GM12801 (cell line): ENCODE measurements around the gene NCEH1.

Experiments
- TF ChIP-seq, protein P1 (sequence below): IDR thresholded peaks from one replicate; pipeline ENCODE4 v1.5.1; 2011; ENCODE audit warnings: control low read depth; ENCODE audit not compliant: insufficient read length; ENCODE audit errors: extremely low read depth

Gene NCEH1

DNA sequence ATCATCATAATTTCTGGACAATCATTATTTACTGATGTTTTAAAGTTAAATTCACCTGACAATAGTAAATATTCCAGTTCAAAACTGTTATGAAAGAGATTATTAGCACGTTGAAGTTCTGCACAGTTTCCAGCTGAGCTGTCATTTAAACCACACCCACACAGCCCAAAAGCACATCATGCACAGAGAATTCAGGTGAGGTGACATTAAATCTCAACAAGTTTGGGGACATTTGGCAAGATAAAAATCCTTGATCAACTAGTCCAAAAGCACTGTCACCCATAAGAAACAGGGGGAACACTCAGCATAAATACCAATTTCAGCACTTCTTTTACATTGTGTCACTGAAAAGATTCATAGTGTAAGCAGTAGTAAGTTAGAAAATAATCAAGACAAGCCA is 6.9 kb downstream of the NCEH1 start:
- TF ChIP-seq, protein P1, sequence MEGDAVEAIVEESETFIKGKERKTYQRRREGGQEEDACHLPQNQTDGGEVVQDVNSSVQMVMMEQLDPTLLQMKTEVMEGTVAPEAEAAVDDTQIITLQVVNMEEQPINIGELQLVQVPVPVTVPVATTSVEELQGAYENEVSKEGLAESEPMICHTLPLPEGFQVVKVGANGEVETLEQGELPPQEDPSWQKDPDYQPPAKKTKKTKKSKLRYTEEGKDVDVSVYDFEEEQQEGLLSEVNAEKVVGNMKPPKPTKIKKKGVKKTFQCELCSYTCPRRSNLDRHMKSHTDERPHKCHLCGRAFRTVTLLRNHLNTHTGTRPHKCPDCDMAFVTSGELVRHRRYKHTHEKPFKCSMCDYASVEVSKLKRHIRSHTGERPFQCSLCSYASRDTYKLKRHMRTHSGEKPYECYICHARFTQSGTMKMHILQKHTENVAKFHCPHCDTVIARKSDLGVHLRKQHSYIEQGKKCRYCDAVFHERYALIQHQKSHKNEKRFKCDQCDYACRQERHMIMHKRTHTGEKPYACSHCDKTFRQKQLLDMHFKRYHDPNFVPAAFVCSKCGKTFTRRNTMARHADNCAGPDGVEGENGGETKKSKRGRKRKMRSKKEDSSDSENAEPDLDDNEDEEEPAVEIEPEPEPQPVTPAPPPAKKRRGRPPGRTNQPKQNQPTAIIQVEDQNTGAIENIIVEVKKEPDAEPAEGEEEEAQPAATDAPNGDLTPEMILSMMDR, result no peak

DNA sequence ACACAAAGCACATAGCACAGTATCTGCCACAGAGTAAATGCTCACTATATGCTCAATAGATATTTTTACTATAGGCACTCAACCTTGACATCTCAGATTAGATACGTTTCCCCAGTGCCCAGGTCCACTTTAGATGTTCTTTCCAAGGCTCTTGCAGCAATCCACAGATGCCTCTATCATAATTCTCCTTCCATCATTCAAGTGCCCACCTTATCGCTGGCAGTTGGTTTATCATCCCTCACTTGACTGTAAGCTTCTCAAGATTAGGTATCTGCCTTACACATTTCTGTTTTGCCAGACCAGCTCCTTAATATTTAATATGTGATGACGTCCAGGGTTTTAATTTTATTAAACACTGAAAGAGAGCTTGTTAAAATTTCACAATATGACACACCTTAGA is 8.6 kb downstream of the NCEH1 start:
- TF ChIP-seq, protein P1, result no peak

DNA sequence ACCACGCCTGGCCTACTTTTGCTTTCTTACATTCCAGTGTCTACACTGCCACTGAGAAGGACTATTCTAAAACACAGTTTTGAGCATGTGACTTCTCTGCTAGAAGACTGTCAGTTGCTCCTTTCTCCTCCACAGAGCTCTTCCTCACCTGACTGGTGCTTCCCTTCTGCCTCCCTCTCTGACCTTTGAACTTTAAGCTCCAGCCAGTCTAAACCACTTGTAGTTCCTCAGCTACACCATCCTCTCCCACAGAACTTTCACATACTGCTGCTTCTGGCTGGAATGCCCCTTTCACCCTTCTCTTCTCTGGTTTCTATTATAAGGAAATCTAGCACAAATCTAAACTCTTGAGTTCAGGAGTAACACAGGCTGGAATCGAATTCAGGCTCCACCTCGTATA is 9.1 kb downstream of the NCEH1 start:
- TF ChIP-seq, protein P1, result no peak

DNA sequence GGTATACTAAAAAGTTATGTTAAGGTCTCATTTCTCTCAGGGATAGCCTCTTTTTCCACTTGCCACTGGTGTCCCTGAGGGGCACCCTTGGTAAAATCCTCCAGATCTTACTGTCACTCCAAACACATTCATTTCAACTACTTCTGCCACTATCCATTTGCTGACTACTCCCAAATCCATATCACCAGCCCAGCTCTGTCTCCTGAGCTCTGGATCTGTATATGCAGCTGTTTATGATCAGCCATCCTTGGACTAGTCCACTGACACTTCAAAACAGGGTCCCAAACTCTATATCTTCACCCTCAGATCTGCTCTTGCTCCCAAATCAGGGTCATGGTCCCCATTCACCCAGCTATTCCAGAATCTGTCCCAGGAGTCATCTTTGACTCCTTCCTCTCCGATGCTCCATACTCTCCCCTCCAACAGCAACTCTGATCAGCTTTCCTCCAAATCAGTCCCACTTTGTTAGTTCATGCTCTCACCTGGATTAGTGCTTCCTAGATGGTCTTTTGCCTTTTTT is 9.9 kb downstream of the NCEH1 start:
- TF ChIP-seq, protein P1, result no peak

DNA sequence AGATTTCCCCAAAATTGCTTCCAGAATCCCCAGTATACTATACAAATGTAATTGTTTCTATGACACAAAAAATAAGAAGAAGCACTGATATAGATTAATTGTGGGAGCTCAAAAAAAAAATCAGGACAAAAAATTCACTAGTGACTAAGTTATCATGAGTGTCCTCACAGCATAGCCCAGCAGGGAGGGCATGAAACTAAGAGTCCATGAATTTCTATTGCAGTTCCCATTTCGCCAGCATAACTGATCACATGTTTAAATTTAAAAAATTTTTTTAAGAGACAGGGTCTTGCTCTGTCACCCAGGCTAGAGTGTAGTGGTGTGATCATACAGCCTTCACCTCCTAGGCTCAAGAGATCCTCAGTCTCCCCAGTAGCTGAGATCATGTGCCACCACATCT is 10.6 kb downstream of the NCEH1 start:
- TF ChIP-seq, protein P1, result no peak

DNA sequence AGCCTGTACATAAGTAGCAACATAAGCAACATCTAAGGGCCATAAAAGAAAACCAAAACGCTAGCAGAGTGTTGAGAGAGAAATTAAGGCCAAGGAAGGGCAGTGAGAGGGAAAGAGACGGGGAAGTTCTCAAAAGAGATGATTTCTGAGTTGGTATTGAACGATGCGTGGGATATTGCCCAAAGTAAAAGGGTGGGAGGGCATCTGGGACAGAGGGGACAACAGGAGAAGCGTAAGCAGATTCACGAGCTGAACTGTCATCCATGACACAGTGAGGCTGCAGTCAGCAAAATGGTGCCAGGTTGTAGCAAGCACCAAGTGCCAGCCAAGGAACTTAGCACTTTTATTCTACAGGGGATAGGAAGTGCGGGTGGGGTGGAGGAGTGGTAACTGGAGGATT is 11.8 kb downstream of the NCEH1 start:
- TF ChIP-seq, protein P1, result no peak

DNA sequence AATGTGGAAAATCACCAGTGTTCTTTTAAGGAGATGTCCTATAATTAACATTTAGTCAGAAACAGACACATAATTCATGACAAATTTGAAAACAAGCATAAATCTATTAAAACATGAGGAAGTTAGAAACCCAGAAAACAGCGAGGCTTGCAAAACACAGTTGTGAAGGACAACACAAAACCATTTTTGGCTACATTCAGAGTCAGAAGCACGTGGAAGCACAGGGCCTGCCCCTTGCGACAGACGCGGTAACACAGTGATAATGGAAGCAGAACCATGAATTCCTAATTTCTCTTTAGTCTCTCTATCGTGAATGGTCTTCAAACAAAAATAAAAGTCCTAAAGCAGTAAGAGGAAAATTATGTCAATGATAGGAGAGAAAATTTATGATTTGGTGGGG is 12.2 kb downstream of the NCEH1 start:
- TF ChIP-seq, protein P1, result no peak

DNA sequence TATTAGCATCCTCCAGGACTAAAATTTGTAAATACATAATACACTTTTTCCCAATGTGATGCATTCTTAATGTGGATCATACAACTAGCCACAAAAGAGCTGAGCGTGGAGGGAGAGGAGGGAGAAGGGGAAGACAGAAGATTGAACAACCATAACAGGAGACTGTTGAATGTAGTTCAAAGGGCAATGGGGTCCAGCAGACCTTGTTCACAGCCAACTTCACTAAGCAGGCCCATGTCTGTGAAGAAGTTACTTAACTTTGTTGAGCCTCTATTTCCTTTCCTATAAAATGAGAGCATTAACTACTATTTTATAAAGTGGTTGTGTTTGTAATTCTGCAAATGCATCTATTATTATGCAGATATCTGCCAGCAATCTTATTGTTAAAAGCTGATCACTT is 13.3 kb downstream of the NCEH1 start:
- TF ChIP-seq, protein P1, result no peak
